ENCODE data around the gene CFAP107. TPM values are rescaled to one million over a fixed set of nuclear protein-coding genes. Genes with fewer than 3 reads are reported as not detected.

Gene CFAP107
- total RNA-seq, 4 donors from 2014 or later: not detected

- intact Hi-C loops (cut with DNase I; ENCODE audit: low total_unique reads): no loop called here
- in situ Hi-C loops (cut with MboI; ENCODE audit: low sequenced_read_pairs in 4 of 4): no loop called here
- no peak for ATAC-seq
These were observed 37.5 kb upstream of the CFAP107 start for GRCh38 chr1:12708396-12709090.

DNA sequence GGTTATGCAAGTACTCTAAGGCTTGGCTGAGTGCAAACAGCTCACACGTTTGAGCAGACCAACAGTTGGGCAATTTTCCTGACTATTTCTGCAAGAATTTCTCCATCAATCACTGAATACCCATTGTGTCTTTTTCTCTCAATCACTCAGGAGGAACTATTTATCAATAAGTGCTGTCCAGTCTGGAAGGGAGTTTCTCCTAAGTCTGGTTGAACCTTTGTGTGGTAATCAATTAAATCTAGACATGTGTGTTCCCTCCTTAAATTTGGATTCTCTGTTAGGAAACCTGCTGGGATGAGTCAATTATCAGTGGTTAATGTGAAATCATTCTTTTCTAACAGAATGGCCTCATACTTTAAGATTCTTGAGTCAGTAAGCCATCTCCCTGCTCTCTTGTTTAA is 36.9 kb upstream of the CFAP107 start:
- no peaks in the 10 kb centered on the region for H3K27me3 ChIP-seq
- no peak overlapping the region for H3K27ac ChIP-seq
- H3K36me3 ChIP-seq: no peaks in the 10 kb centered on the region
- no peak for ATAC-seq
- no peaks in the 10 kb centered on the region for H3K4me1 ChIP-seq
- in situ Hi-C loops (cut with MboI; ENCODE audit: low sequenced_read_pairs in 4 of 4) (no loop called here), intact Hi-C loops (cut with DNase I; ENCODE audit: low total_unique reads) (no loop called here)
- no peak for DNase-seq
- TF ChIP-seq, protein P1, sequence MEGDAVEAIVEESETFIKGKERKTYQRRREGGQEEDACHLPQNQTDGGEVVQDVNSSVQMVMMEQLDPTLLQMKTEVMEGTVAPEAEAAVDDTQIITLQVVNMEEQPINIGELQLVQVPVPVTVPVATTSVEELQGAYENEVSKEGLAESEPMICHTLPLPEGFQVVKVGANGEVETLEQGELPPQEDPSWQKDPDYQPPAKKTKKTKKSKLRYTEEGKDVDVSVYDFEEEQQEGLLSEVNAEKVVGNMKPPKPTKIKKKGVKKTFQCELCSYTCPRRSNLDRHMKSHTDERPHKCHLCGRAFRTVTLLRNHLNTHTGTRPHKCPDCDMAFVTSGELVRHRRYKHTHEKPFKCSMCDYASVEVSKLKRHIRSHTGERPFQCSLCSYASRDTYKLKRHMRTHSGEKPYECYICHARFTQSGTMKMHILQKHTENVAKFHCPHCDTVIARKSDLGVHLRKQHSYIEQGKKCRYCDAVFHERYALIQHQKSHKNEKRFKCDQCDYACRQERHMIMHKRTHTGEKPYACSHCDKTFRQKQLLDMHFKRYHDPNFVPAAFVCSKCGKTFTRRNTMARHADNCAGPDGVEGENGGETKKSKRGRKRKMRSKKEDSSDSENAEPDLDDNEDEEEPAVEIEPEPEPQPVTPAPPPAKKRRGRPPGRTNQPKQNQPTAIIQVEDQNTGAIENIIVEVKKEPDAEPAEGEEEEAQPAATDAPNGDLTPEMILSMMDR (IDR thresholded peaks at IDR 0.05 in 4 of 5, conservative IDR thresholded peaks at IDR 0.05 in 1 of 5): no peak
- no peak for TF ChIP-seq POLR2A (IDR thresholded peaks at IDR 0.05)
- H3K4me3 ChIP-seq: no peak overlapping the region
- no peaks in the 10 kb centered on the region for H3K9me3 ChIP-seq

More at GRCh38 chr1:12708396-12709090, 37.5 kb upstream of the CFAP107 start:
- Histone ChIP-seq H3K4me1 (no peaks in the 10 kb centered on the region), H3K27me3 (no peaks in the 10 kb centered on the region), H3K27ac (no peak overlapping the region), H3K9me3 (no peaks in the 10 kb centered on the region), H3K36me3 (no peaks in the 10 kb centered on the region), H3K4me3 (no peak overlapping the region)
- no peak for DNase-seq
- no peak for TF ChIP-seq POLR2A (IDR thresholded peaks at IDR 0.05)
- TF ChIP-seq, protein P1 (IDR thresholded peaks at IDR 0.05 in 4 of 5, conservative IDR thresholded peaks at IDR 0.05 in 1 of 5): no peak

DNA sequence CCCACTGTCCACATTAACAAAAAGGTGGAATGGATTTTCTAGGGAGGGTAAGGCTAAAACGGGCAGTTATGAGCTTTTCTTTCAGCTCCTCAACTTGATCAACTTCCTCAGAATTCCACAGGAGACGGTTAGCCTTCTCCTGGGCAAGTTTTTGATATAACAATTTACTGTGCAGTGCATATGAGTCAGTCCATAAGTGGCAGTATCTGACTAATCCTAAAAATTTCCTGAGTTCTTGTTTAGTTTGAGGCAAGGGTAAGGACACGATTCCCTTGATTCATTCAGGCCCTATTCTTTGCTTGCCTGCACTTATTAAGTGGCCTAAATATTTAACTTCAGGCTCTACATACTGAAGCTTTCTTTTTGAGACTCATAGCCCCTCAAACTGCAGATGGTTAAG is 36.3 kb upstream of the CFAP107 start:
- no peaks in the 10 kb centered on the region for H3K9me3 ChIP-seq
- DNase-seq (no peak), ATAC-seq (no peak)
- in situ Hi-C loops (cut with MboI; ENCODE audit: low sequenced_read_pairs in 4 of 4) (no loop called here), intact Hi-C loops (cut with DNase I; ENCODE audit: low total_unique reads) (no loop called here)
- TF ChIP-seq, protein P1 (IDR thresholded peaks at IDR 0.05 in 4 of 5, conservative IDR thresholded peaks at IDR 0.05 in 1 of 5): no peak
- H3K4me1 ChIP-seq: no peaks in the 10 kb centered on the region
- no peaks in the 10 kb centered on the region for H3K36me3 ChIP-seq
- no peaks in the 10 kb centered on the region for H3K27me3 ChIP-seq
- H3K27ac ChIP-seq: no peak overlapping the region
- H3K4me3 ChIP-seq: no peak overlapping the region

- in situ Hi-C loops (cut with MboI; ENCODE audit: low sequenced_read_pairs in 4 of 4): no loop called here
- no peak for TF ChIP-seq POLR2A (IDR thresholded peaks at IDR 0.05)
- TF ChIP-seq, protein P1 (IDR thresholded peaks at IDR 0.05 in 4 of 5, conservative IDR thresholded peaks at IDR 0.05 in 1 of 5): no peak
These were observed 34.5 kb upstream of the CFAP107 start for GRCh38 chr1:12711536-12711935.

DNA sequence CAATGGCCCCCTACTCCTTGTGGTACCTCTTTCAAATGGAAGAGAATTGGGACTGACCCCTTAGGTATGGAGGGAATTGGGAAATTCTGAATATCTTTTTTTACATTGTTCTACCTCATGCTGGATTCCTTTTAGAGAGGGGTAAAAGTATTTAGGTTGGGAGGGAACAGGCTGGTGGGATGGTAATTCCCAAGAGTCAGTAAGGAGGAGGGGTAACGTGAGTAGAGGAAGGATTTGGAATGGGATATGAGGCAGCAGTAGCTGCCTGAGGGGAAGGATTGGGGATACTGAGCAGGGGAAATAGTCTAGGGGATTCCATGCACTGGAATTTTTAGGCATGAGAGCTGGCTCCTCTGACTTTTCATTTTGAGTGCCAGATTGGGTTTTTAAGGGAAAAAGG is 33.9 kb upstream of the CFAP107 start:
- H3K4me3 ChIP-seq: no peak overlapping the region
- no peak for DNase-seq
- intact Hi-C loops (cut with DNase I; ENCODE audit: low total_unique reads) (no loop called here), in situ Hi-C loops (cut with MboI; ENCODE audit: low sequenced_read_pairs in 4 of 4) (no loop called here)
- H3K36me3 ChIP-seq: no peaks in the 10 kb centered on the region
- no peaks in the 10 kb centered on the region for H3K9me3 ChIP-seq
- H3K4me1 ChIP-seq: no peaks in the 10 kb centered on the region
- no peak for TF ChIP-seq POLR2A (IDR thresholded peaks at IDR 0.05)
- TF ChIP-seq, protein P1 (IDR thresholded peaks at IDR 0.05 in 4 of 5, conservative IDR thresholded peaks at IDR 0.05 in 1 of 5): no peak
- H3K27ac ChIP-seq: no peak overlapping the region
- no peak for ATAC-seq
- H3K27me3 ChIP-seq: no peaks in the 10 kb centered on the region

More at GRCh38 chr1:12711536-12711935, 34.5 kb upstream of the CFAP107 start:
- Histone ChIP-seq H3K27me3 (no peaks in the 10 kb centered on the region), H3K4me3 (no peak overlapping the region), H3K9me3 (no peaks in the 10 kb centered on the region), H3K36me3 (no peaks in the 10 kb centered on the region), H3K4me1 (no peaks in the 10 kb centered on the region), H3K27ac (no peak overlapping the region)
- no peak for ATAC-seq
- DNase-seq: no peak
- intact Hi-C loops (cut with DNase I; ENCODE audit: low total_unique reads): no loop called here
